ENCODE results near the gene CDC34.

Gene CDC34

GRCh38 chr19:519449-519865 lies 12.1 kb upstream of the CDC34 start:
- no peak for DNase-seq (ENCODE audit: low read depth in 2 of 2)

GRCh38 chr19:522726-523125 lies 8.8 kb upstream of the CDC34 start:
- DNase-seq (ENCODE audit: low read depth in 2 of 2), result no peak

- no peak for DNase-seq (ENCODE audit: low read depth in 2 of 2)
These were observed 7.4 kb upstream of the CDC34 start for GRCh38 chr19:524062-524674.

- DNase-seq (ENCODE audit: low read depth in 2 of 2), result no peak
These were observed 6.5 kb upstream of the CDC34 start for GRCh38 chr19:525029-525428.

GRCh38 chr19:525857-526419 lies 5.6 kb upstream of the CDC34 start:
- no peak for DNase-seq (ENCODE audit: low read depth in 2 of 2)

GRCh38 chr19:530134-531008 lies 1.2 kb upstream of the CDC34 start:
- no peak for DNase-seq (ENCODE audit: low read depth in 2 of 2)

GRCh38 chr19:531009-531752 lies 379 bp upstream of the CDC34 start:
- DNase-seq (ENCODE audit: low read depth in 2 of 2), result peak; percentile 82 to 87

- DNase-seq (ENCODE audit: low read depth in 2 of 2), result no peak
These were observed 1.2 kb downstream of the CDC34 start for GRCh38 chr19:532561-533363.

- no peak for DNase-seq (ENCODE audit: low read depth in 2 of 2)
These were observed 2.0 kb downstream of the CDC34 start for GRCh38 chr19:533364-534058.

GRCh38 chr19:534088-534487 lies 2.5 kb downstream of the CDC34 start:
- DNase-seq (ENCODE audit: low read depth in 2 of 2), result no peak

- no peak for DNase-seq (ENCODE audit: low read depth in 2 of 2)
These were observed 3.7 kb downstream of the CDC34 start for GRCh38 chr19:535017-535835.

- DNase-seq (ENCODE audit: low read depth in 2 of 2), result no peak
These were observed 4.7 kb downstream of the CDC34 start for GRCh38 chr19:536031-536880.

GRCh38 chr19:536881-537404 lies 5.4 kb downstream of the CDC34 start:
- no peak for DNase-seq (ENCODE audit: low read depth in 2 of 2)

GRCh38 chr19:538641-539428 lies 7.3 kb downstream of the CDC34 start:
- DNase-seq (ENCODE audit: low read depth in 2 of 2), result no peak

GRCh38 chr19:539429-540030 lies 8.0 kb downstream of the CDC34 start:
- DNase-seq (ENCODE audit: low read depth in 2 of 2), result no peak

GRCh38 chr19:540867-541637 lies 9.5 kb downstream of the CDC34 start:
- no peak for DNase-seq (ENCODE audit: low read depth in 2 of 2)

- DNase-seq (ENCODE audit: low read depth in 2 of 2), result no peak
These were observed 10.1 kb downstream of the CDC34 start for GRCh38 chr19:541699-542098.
